ENCODE results near the gene GRIP1. TPM values are rescaled to one million over a fixed set of nuclear protein-coding genes. Genes with fewer than 3 reads are reported as not detected.

GRIP1 gene
- total RNA-seq, 2 experiments from 2014 or later, result 5.4 TPM

DNA sequence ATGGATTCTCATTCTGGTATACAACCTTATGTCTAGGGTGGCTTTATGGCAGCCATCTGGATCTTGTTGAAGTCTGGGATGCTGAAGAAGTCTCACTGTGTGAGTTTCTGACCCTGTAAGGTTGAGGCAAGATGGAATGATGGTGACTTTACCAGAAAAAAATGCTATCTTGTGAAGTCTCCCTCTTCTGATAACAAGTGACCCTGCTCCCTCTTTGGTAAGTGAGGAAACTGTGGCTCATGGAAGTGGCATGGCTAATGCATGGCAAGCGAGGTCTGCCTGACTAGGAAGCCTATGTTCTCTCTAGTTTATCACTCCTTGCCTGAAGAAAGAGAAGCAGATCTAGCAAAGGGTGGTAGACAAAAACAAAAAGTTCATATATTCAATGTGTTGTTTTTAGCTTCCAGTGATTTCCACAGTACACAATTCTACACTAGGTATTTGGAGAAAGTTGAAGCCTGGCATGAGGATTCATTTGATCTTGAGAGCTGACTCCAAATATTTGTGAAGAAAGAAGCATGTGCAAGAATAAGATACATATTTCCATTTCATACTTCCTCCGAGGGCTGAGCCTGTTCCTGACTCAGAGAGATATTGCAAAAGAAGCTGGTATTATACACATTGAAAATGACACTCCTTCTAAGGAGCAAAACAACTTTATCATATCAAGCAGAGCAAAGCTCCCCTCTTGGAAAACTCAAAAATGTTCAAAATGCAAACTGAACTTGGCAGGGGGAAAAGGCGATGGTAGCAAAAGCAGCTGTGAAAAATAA is 313.0 kb downstream of the GRIP1 start:
- Histone ChIP-seq H3K27ac (ENCODE audit: low read depth in 1 of 2, low read length in 2 of 2) (no peak overlapping the region), H3K4me3 (ENCODE audit: low read length) (no peak overlapping the region), H3K9me3 (ENCODE audit: control insufficient read depth in 1 of 2, insufficient read depth in 1 of 2, low read length in 2 of 2) (no peaks in the 10 kb centered on the region), H3K36me3 (ENCODE audit: insufficient read depth, low read length) (peaks cover 13% of the 10 kb centered on the region), H3K27me3 (ENCODE audit: control insufficient read depth in 1 of 2, insufficient read depth in 2 of 2, low read length in 2 of 2) (no peaks in the 10 kb centered on the region), H3K4me1 (ENCODE audit: insufficient read depth, low read length) (no peaks in the 10 kb centered on the region)
- H3K27me3 Mint-ChIP-seq, result no peaks in the 10 kb centered on the region
- ChIA-PET CTCF (no interaction called here), POLR2A (interaction anchor here (1.7 kb wide), 1 partner anchor 96 kb away, joined by 4 read pairs; no protein-coding TSS in a partner anchor)
- H3K27ac Mint-ChIP-seq, result no peak overlapping the region
- H3K4me3 Mint-ChIP-seq, result no peak overlapping the region
- H3K9me3 Mint-ChIP-seq, result no peaks in the 10 kb centered on the region
- H3K4me1 Mint-ChIP-seq (ENCODE audit: low read depth), result no peaks in the 10 kb centered on the region
- H3K36me3 Mint-ChIP-seq (ENCODE audit: low read depth), result peaks cover 52% of the 10 kb centered on the region
- TF ChIP-seq, protein P1, sequence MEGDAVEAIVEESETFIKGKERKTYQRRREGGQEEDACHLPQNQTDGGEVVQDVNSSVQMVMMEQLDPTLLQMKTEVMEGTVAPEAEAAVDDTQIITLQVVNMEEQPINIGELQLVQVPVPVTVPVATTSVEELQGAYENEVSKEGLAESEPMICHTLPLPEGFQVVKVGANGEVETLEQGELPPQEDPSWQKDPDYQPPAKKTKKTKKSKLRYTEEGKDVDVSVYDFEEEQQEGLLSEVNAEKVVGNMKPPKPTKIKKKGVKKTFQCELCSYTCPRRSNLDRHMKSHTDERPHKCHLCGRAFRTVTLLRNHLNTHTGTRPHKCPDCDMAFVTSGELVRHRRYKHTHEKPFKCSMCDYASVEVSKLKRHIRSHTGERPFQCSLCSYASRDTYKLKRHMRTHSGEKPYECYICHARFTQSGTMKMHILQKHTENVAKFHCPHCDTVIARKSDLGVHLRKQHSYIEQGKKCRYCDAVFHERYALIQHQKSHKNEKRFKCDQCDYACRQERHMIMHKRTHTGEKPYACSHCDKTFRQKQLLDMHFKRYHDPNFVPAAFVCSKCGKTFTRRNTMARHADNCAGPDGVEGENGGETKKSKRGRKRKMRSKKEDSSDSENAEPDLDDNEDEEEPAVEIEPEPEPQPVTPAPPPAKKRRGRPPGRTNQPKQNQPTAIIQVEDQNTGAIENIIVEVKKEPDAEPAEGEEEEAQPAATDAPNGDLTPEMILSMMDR (IDR thresholded peaks at IDR 0.05), result no peak
- DNase-seq (no peak), ATAC-seq (ENCODE audit: poor library complexity) (no peak)
- intact Hi-C loops (cut with DNase I, micrococcal nuclease), result no loop called here

DNA sequence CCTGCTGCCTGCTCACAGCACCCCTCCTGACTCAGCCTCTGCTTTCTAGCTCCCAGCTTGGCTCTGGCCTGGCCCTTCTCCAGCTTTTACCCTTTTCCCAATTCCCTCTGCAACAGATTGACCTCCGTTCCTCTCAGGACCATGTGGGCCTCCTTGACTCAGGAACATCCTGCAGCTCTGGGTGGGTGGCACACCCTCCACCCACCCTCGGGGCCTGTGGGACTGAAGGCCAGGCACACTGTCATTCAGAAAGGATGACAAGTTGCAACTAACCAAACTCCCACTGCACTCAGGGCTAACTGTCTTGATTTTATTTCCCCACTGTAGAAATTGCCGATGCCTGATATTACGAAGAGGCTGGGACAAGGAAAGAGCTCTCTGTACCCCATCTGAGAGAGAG is 317.2 kb downstream of the GRIP1 start:
- no peak for DNase-seq
- H3K4me3 ChIP-seq (ENCODE audit: low read length), result no peak overlapping the region
- H3K4me1 Mint-ChIP-seq (ENCODE audit: low read depth), result peaks cover 7% of the 10 kb centered on the region
- no peak overlapping the region for H3K27ac Mint-ChIP-seq
- no peak for ATAC-seq (ENCODE audit: poor library complexity)
- no peak overlapping the region for H3K27ac ChIP-seq (ENCODE audit: low read depth in 1 of 2, low read length in 2 of 2)
- H3K36me3 ChIP-seq (ENCODE audit: insufficient read depth, low read length), result peaks cover 5% of the 10 kb centered on the region
- CTCF ChIA-PET, result interaction anchor here (1.3 kb wide), 1 partner anchor 92 kb away, joined by 4 read pairs; no protein-coding TSS in a partner anchor
- no peaks in the 10 kb centered on the region for H3K9me3 ChIP-seq (ENCODE audit: control insufficient read depth in 1 of 2, insufficient read depth in 1 of 2, low read length in 2 of 2)
- H3K27me3 ChIP-seq (ENCODE audit: control insufficient read depth in 1 of 2, insufficient read depth in 2 of 2, low read length in 2 of 2), result no peaks in the 10 kb centered on the region
- intact Hi-C loops (cut with DNase I, micrococcal nuclease), result no loop called here
- no peaks in the 10 kb centered on the region for H3K27me3 Mint-ChIP-seq
- POLR2A ChIA-PET, result interaction anchor here (0.6 kb wide), 1 partner anchor 20 kb away, joined by 4 read pairs; no protein-coding TSS in a partner anchor
- no peaks in the 10 kb centered on the region for H3K9me3 Mint-ChIP-seq
- H3K4me1 ChIP-seq (ENCODE audit: insufficient read depth, low read length), result no peaks in the 10 kb centered on the region
- TF ChIP-seq, protein P1 (IDR thresholded peaks at IDR 0.05), result no peak
- no peak overlapping the region for H3K4me3 Mint-ChIP-seq
- peaks cover 22% of the 10 kb centered on the region for H3K36me3 Mint-ChIP-seq (ENCODE audit: low read depth)

DNA sequence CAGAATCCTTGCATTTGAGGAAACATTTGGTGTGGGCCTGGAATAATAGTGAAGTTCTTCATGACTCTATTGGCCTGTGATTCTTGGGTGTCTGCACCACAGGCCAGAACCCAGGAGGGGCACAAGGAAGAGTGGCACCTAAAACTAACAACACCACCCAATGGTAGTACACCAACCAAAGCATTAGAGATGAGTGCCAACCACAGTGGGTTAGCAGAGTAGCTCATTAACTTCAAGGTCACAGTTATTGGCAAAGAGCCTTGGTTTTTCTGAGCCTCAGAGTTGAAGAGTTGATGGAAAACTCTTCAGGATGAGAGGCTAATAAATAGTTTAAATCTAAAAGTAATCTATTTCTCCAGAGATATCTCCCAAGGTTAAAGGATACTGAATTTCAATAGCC is 319.6 kb downstream of the GRIP1 start:
- ChIA-PET CTCF (no interaction called here), POLR2A (no interaction called here)
- ATAC-seq (ENCODE audit: poor library complexity), result no peak
- TF ChIP-seq, protein P1 (IDR thresholded peaks at IDR 0.05), result no peak
- peaks cover 11% of the 10 kb centered on the region for H3K36me3 Mint-ChIP-seq (ENCODE audit: low read depth)
- no peaks in the 10 kb centered on the region for H3K9me3 Mint-ChIP-seq
- no peaks in the 10 kb centered on the region for H3K9me3 ChIP-seq (ENCODE audit: control insufficient read depth in 1 of 2, insufficient read depth in 1 of 2, low read length in 2 of 2)
- no peak overlapping the region for H3K27ac ChIP-seq (ENCODE audit: low read depth in 1 of 2, low read length in 2 of 2)
- H3K4me1 Mint-ChIP-seq (ENCODE audit: low read depth), result peaks cover 7% of the 10 kb centered on the region
- H3K27ac Mint-ChIP-seq, result no peak overlapping the region
- no peaks in the 10 kb centered on the region for H3K36me3 ChIP-seq (ENCODE audit: insufficient read depth, low read length)
- no peak overlapping the region for H3K4me3 Mint-ChIP-seq
- H3K27me3 ChIP-seq (ENCODE audit: control insufficient read depth in 1 of 2, insufficient read depth in 2 of 2, low read length in 2 of 2), result no peaks in the 10 kb centered on the region
- DNase-seq, result no peak
- H3K4me3 ChIP-seq (ENCODE audit: low read length), result no peak overlapping the region
- no peaks in the 10 kb centered on the region for H3K4me1 ChIP-seq (ENCODE audit: insufficient read depth, low read length)
- no peaks in the 10 kb centered on the region for H3K27me3 Mint-ChIP-seq
- intact Hi-C loops (cut with DNase I, micrococcal nuclease), result loop anchor here in 1 of 2 experiments (5.0 kb wide), 1 partner anchor 42 kb away; no protein-coding TSS in a partner anchor

Data from CD4-positive, alpha-beta T cell (primary cell).